Activated CD8-positive, alpha-beta T cell treated with anti-CD3 and anti-CD28 coated beads, Interleukin-2, amount 10 ng/mL, durations not matched to agents 7 days and 5 days (primary cell): Measurements from ENCODE around the gene CHST8. TPM values are rescaled to one million over a fixed set of nuclear protein-coding genes. Genes with fewer than 3 reads are reported as not detected.
"Not testable (repeated sequence)": the region's sequence is repeated elsewhere in the genome, so short reads cannot be mapped to it uniquely, and the experiment has no call there.

Experiments
- ATAC-seq: fragments of 150-1000 bp; cut with Tn5 transposase; one replicate; pipeline ENCODE4 v1.10.0; 2021; ENCODE audit warnings: moderate library complexity
- CTCF ChIA-PET: fragments of 350-600 bp; sonication (Branson Sonifier 250); formaldehyde crosslinking; loops from one replicate; lab custom pipeline; 2021; ENCODE audit warnings: antibody characterized with exemption; lab: Charles Lee
- POLR2A ChIA-PET: fragments of 350-600 bp; sonication (Branson Sonifier 250); formaldehyde crosslinking; loops from one replicate; lab custom pipeline; 2021; ENCODE audit warnings: antibody characterized with exemption; lab: Charles Lee
- DNase-seq: peaks from one replicate; pipeline ENCODE4 v3.0.0-alpha.2; 2020
- H3K27ac Mint-ChIP-seq: one replicate; pipeline ENCODE4 v1.8.0; 2021; ENCODE audit warnings: mild to moderate bottlenecking, mixed read lengths
- H3K27me3 Mint-ChIP-seq: one replicate; pipeline ENCODE4 v1.8.0; 2021; ENCODE audit warnings: low read depth, mixed read lengths
- H3K36me3 Mint-ChIP-seq: one replicate; pipeline ENCODE4 v1.8.0; 2021; ENCODE audit warnings: low read depth, mixed read lengths
- H3K4me1 Mint-ChIP-seq: one replicate; pipeline ENCODE4 v1.8.0; 2021; ENCODE audit warnings: low read depth, mixed read lengths
- H3K4me3 Mint-ChIP-seq: one replicate; pipeline ENCODE4 v1.8.0; 2021; ENCODE audit warnings: mild to moderate bottlenecking, mixed read lengths
- H3K9me3 Mint-ChIP-seq: one replicate; pipeline ENCODE4 v1.8.0; 2022; ENCODE audit warnings: mixed read lengths; ENCODE audit not compliant: insufficient read depth
- total RNA-seq, 2 experiments: library from RNA; stranded (reverse); gene quantifications; one replicate each; pipeline ENCODE4 v1.2.3, GENCODE V29; 2021

The CHST8 gene
- total RNA-seq, 2 experiments from 2014 or later = not detected

- ChIA-PET POLR2A (no interaction called here), CTCF (no interaction called here)
Observed at GRCh38 chr19:33812388-33813330, 190.9 kb downstream of the CHST8 start.

GRCh38 chr19:33813391-33814101 is 191.8 kb downstream of the CHST8 start:
- no peak for ATAC-seq
- no peaks in the 10 kb centered on the region for H3K36me3 Mint-ChIP-seq
- DNase-seq = no peak
- ChIA-PET CTCF (no interaction called here), POLR2A (no interaction called here)
- H3K4me3 Mint-ChIP-seq = no peak overlapping the region
- H3K4me1 Mint-ChIP-seq = peaks cover under 1% of the 10 kb centered on the region
- peaks cover under 1% of the 10 kb centered on the region for H3K27me3 Mint-ChIP-seq
- H3K9me3 Mint-ChIP-seq = no peaks in the 10 kb centered on the region
- H3K27ac Mint-ChIP-seq = no peak overlapping the region

More at GRCh38 chr19:33812388-33813330, 190.9 kb downstream of the CHST8 start:
- no peaks in the 10 kb centered on the region for H3K27me3 Mint-ChIP-seq
- ATAC-seq (no peak), DNase-seq (no peak)
- H3K9me3 Mint-ChIP-seq = no peaks in the 10 kb centered on the region
- no peaks in the 10 kb centered on the region for H3K36me3 Mint-ChIP-seq
- no peak overlapping the region for H3K4me3 Mint-ChIP-seq
- H3K4me1 Mint-ChIP-seq = no peaks in the 10 kb centered on the region
- H3K27ac Mint-ChIP-seq = no peak overlapping the region

- Mint-ChIP-seq H3K36me3 (no peaks in the 10 kb centered on the region), H3K4me3 (no peak overlapping the region), H3K4me1 (peaks cover 7% of the 10 kb centered on the region), H3K27ac (no peak overlapping the region), H3K9me3 (no peaks in the 10 kb centered on the region), H3K27me3 (peaks cover 6% of the 10 kb centered on the region)
- ATAC-seq = no peak
- ChIA-PET POLR2A (no interaction called here), CTCF (interaction anchor here (1.0 kb wide), 1 partner anchor 37 kb away, joined by 4 read pairs; no protein-coding TSS in a partner anchor)
- no peak for DNase-seq
Observed at GRCh38 chr19:33814181-33815165, 192.7 kb downstream of the CHST8 start.

- ATAC-seq = no peak
- POLR2A ChIA-PET = no interaction called here
- DNase-seq = no peak
Observed at GRCh38 chr19:33815380-33816340, 193.9 kb downstream of the CHST8 start.

GRCh38 chr19:33818411-33818810 is 196.7 kb downstream of the CHST8 start:
- Mint-ChIP-seq H3K36me3 (no peaks in the 10 kb centered on the region), H3K9me3 (no peaks in the 10 kb centered on the region), H3K4me1 (peaks cover 27% of the 10 kb centered on the region), H3K27me3 (peaks cover 18% of the 10 kb centered on the region), H3K27ac (no peak overlapping the region), H3K4me3 (no peak overlapping the region)
- ATAC-seq = no peak
- POLR2A ChIA-PET = no interaction called here
- CTCF ChIA-PET = interaction anchor here (0.6 to 3.4 kb wide), 4 partner anchors 22 to 58 kb away, joined by 3 to 19 read pairs (median 3); partner anchors contain the start of gene KCTD15
- DNase-seq = no peak

More at GRCh38 chr19:33815380-33816340, 193.9 kb downstream of the CHST8 start:
- Mint-ChIP-seq H3K27ac (no peak overlapping the region), H3K27me3 (peaks cover 7% of the 10 kb centered on the region), H3K36me3 (no peaks in the 10 kb centered on the region), H3K4me3 (no peak overlapping the region), H3K4me1 (peaks cover 15% of the 10 kb centered on the region), H3K9me3 (no peaks in the 10 kb centered on the region)
- CTCF ChIA-PET = interaction anchor here (1.0 kb wide), 1 partner anchor 38 kb away, joined by 4 read pairs; no protein-coding TSS in a partner anchor

GRCh38 chr19:33819078-33819477 is 197.3 kb downstream of the CHST8 start:
- H3K4me3 Mint-ChIP-seq, H3K36me3 Mint-ChIP-seq, H3K27ac Mint-ChIP-seq, H3K9me3 Mint-ChIP-seq, DNase-seq, POLR2A ChIA-PET, ATAC-seq: not testable (repeated sequence)
- peaks cover 18% of the 10 kb centered on the region for H3K27me3 Mint-ChIP-seq
- peaks cover 27% of the 10 kb centered on the region for H3K4me1 Mint-ChIP-seq
- CTCF ChIA-PET = interaction anchor here (1.1 to 3.4 kb wide), 6 partner anchors 14 to 223 kb away, joined by 3 to 19 read pairs (median 4); partner anchors contain the start of gene KCTD15

- no peak for DNase-seq
- POLR2A ChIA-PET = no interaction called here
- no peaks in the 10 kb centered on the region for H3K9me3 Mint-ChIP-seq
- H3K4me3 Mint-ChIP-seq = peak overlapping the region; percentile 34
- CTCF ChIA-PET = interaction anchor here (1.1 to 3.4 kb wide), 6 partner anchors 15 to 222 kb away, joined by 3 to 19 read pairs (median 4); partner anchors contain the start of gene KCTD15
- H3K36me3 Mint-ChIP-seq = no peaks in the 10 kb centered on the region
- H3K27ac Mint-ChIP-seq = no peak overlapping the region
- no peak for ATAC-seq
- peaks cover 18% of the 10 kb centered on the region for H3K27me3 Mint-ChIP-seq
- peaks cover 27% of the 10 kb centered on the region for H3K4me1 Mint-ChIP-seq
Observed at GRCh38 chr19:33819506-33819879, 197.7 kb downstream of the CHST8 start.

- H3K36me3 Mint-ChIP-seq = no peaks in the 10 kb centered on the region
- H3K27ac Mint-ChIP-seq = peak overlapping the region; percentile 57
- H3K4me1 Mint-ChIP-seq = peaks cover 27% of the 10 kb centered on the region
- ATAC-seq (peak; percentile 81), DNase-seq (peak; percentile 76)
- H3K9me3 Mint-ChIP-seq = no peaks in the 10 kb centered on the region
- H3K4me3 Mint-ChIP-seq = peak overlapping the region; percentile 70
- H3K27me3 Mint-ChIP-seq = peaks cover 18% of the 10 kb centered on the region
- ChIA-PET POLR2A (no interaction called here), CTCF (interaction anchor here (1.1 to 3.4 kb wide), 5 partner anchors 15 to 222 kb away, joined by 3 to 19 read pairs (median 4); no protein-coding TSS in a partner anchor)
Observed at GRCh38 chr19:33819880-33820781, 198.4 kb downstream of the CHST8 start.

- H3K9me3 Mint-ChIP-seq = no peaks in the 10 kb centered on the region
- CTCF ChIA-PET = interaction anchor here (1.8 kb wide), 1 partner anchor 44 kb away, joined by 7 read pairs; no protein-coding TSS in a partner anchor
- ATAC-seq (no peak), DNase-seq (no peak)
- H3K27ac Mint-ChIP-seq = no peak overlapping the region
- H3K27me3 Mint-ChIP-seq = peaks cover 18% of the 10 kb centered on the region
- no peaks in the 10 kb centered on the region for H3K36me3 Mint-ChIP-seq
- H3K4me3 Mint-ChIP-seq = no peak overlapping the region
- H3K4me1 Mint-ChIP-seq = peaks cover 27% of the 10 kb centered on the region
- POLR2A ChIA-PET = no interaction called here
Observed at GRCh38 chr19:33821871-33822270, 200.1 kb downstream of the CHST8 start.
